ENCODE measurements around the gene TRDMT1. TPM values are rescaled to one million over a fixed set of nuclear protein-coding genes. Genes with fewer than 3 reads are reported as not detected.

Gene TRDMT1
- total RNA-seq, 1 experiment from 2014 or later, result 20.2 TPM

GRCh38 chr10:17206210-17206709 is 4.8 kb upstream of the TRDMT1 start:
- 0 out of 7 replicates have a peak overlapping the region, but pooled peaks of 1 of the 3 experiments have one; percentile 45 for H3K27ac Mint-ChIP-seq
- DNase-seq, result no peak
- H3K79me2 ChIP-seq (ENCODE audit: insufficient read depth, low read length), result no peaks in the 10 kb centered on the region
- no peak overlapping the region for H3K9ac ChIP-seq (ENCODE audit: extremely low read depth, insufficient read length, low read length)
- H3K9me3 Mint-ChIP-seq, result no peaks in the 10 kb centered on the region
- no CpG with 5 or more reads among the region's 7 CpGs for WGBS (ENCODE audit: extremely low coverage, insufficient read length, low lambda C conversion rate)
- H2BK20ac ChIP-seq (ENCODE audit: low read depth, low read length, poor library complexity, severe bottlenecking), result no peak overlapping the region
- H3K56ac ChIP-seq (ENCODE audit: insufficient read length, low read depth, low read length), result no peak overlapping the region
- H3K14ac ChIP-seq (ENCODE audit: insufficient read depth, low read length), result no peak overlapping the region
- no peak overlapping the region for H3K27ac ChIP-seq (ENCODE audit: insufficient read length, low read depth, low read length)
- no peak overlapping the region for H3K4me3 Mint-ChIP-seq
- no peaks in the 10 kb centered on the region for H4K20me1 ChIP-seq (ENCODE audit: control insufficient read depth, insufficient read depth, insufficient read length)
- peaks cover 32 to 37% of the 10 kb centered on the region in 2 experiments for H3K4me1 Mint-ChIP-seq
- H4K91ac ChIP-seq (ENCODE audit: insufficient read length, low read depth, low read length), result no peak overlapping the region
- H2BK12ac ChIP-seq (ENCODE audit: insufficient read length, low read depth, low read length), result no peak overlapping the region
- H3K4me1 ChIP-seq (ENCODE audit: insufficient read depth, low read length), result no peaks in the 10 kb centered on the region; the same call in 1 of the 2 replicates
- H3K18ac ChIP-seq (ENCODE audit: insufficient read length, low read depth, low read length), result no peak overlapping the region
- no peak overlapping the region for H3K4me2 ChIP-seq (ENCODE audit: insufficient read depth, insufficient read length, low read length)
- H4K5ac ChIP-seq (ENCODE audit: insufficient read length, low read depth, low read length), result no peak overlapping the region
- H4K8ac ChIP-seq (replicated peaks; ENCODE audit: insufficient read length, low read depth, low read length), result no peak overlapping the region
- no peak overlapping the region for H2BK15ac ChIP-seq (ENCODE audit: low read depth, low read length)
- no peak overlapping the region for H2BK5ac ChIP-seq (ENCODE audit: insufficient read length, low read length)
- H3K36me3 Mint-ChIP-seq (ENCODE audit: insufficient read depth in 1 of 3, low read depth in 3 of 3), result no peaks in the 10 kb centered on the region
- no peak overlapping the region for H2AK5ac ChIP-seq (ENCODE audit: insufficient read length, low read length)
- no peak overlapping the region for H3K4ac ChIP-seq (ENCODE audit: low read depth, low read length)
- no peak for TF ChIP-seq CTCF (conservative IDR thresholded peaks at IDR 0.05)
- no peaks in the 10 kb centered on the region for H3K79me1 ChIP-seq (ENCODE audit: insufficient read depth, low read depth, low read length, poor library complexity, severe bottlenecking)
- no peaks in the 10 kb centered on the region for H3K27me3 Mint-ChIP-seq (ENCODE audit: low read depth)
- no peak overlapping the region for H2BK120ac ChIP-seq (ENCODE audit: low read depth, low read length, poor library complexity, severe bottlenecking)
- peaks cover under 1% of the 10 kb centered on the region for H3K23me2 ChIP-seq (ENCODE audit: insufficient read length, low read depth, low read length, poor library complexity, severe bottlenecking)
- H3K27me3 ChIP-seq (ENCODE audit: insufficient read depth, low read length), result no peaks in the 10 kb centered on the region
- no peaks in the 10 kb centered on the region for H3K9me3 ChIP-seq (ENCODE audit: control insufficient read depth, low read depth, low read length)
- H2AFZ ChIP-seq (ENCODE audit: low read length), result no peak overlapping the region
- H3K23ac ChIP-seq (ENCODE audit: insufficient read length, low read depth, low read length), result no peak overlapping the region
- H3T11ph ChIP-seq (ENCODE audit: low read length), result no peak overlapping the region

Data from H9 (cell line).